SU-DHL-6 (cell line): ENCODE measurements around the gene ERBB4.

ENCODE experiments used
- H2AFZ ChIP-seq: fragments of 200-600 bp; sonication (generic); 2 replicates; pipeline ENCODE4 v1.6.1; 2014; ENCODE audit warnings: low read depth, mild to moderate bottlenecking, moderate library complexity, mixed read lengths, antibody characterized with exemption, low read length; ENCODE audit not compliant: severe bottlenecking
- H3F3A ChIP-seq: fragments of 200-600 bp; shearing (Covaris generic); 2 replicates; pipeline ENCODE4 v1.6.0; 2016; ENCODE audit warnings: antibody characterized with exemption, mild to moderate bottlenecking; ENCODE audit not compliant: insufficient read depth
- H3K27ac ChIP-seq: fragments of 200-600 bp; sonication (generic); 2 replicates; pipeline ENCODE4 v1.5.1; 2016; ENCODE audit warnings: low read depth, mild to moderate bottlenecking, low read length, moderate library complexity, mixed read lengths
- H3K27me3 ChIP-seq: fragments of 200-600 bp; sonication (generic), shearing (Covaris generic); 2 replicates; pipeline ENCODE4 v1.6.0; 2014; ENCODE audit warnings: mild to moderate bottlenecking, low read length
- H3K36me3 ChIP-seq: fragments of 200-600 bp; sonication (generic); 2 replicates; pipeline ENCODE4 v1.6.1; 2014; ENCODE audit warnings: mild to moderate bottlenecking, low read length, mixed read lengths
- H3K4me2 ChIP-seq: fragments of 300-600, 200-600 bp; shearing (Covaris generic), sonication (generic); 2 replicates; pipeline ENCODE4 v1.6.0; 2014; ENCODE audit warnings: low read length, low read depth, mild to moderate bottlenecking; ENCODE audit not compliant: poor library complexity, severe bottlenecking
- H3K4me3 ChIP-seq: fragments of 200-600 bp; sonication (generic); 2 replicates; pipeline ENCODE4 v1.5.1; 2014; ENCODE audit warnings: antibody characterized with exemption, low read length, mild to moderate bottlenecking, mixed read lengths; ENCODE audit not compliant: insufficient read depth, poor library complexity, severe bottlenecking
- H3K79me2 ChIP-seq: fragments of 200-600 bp; sonication (generic); 2 replicates; pipeline ENCODE4 v1.6.1; 2014; ENCODE audit warnings: mild to moderate bottlenecking, low read length, moderate library complexity; ENCODE audit not compliant: insufficient read depth
- H3K9ac ChIP-seq: fragments of 200-600 bp; sonication (generic); 2 replicates; pipeline ENCODE4 v1.7.0; 2014; ENCODE audit warnings: mild to moderate bottlenecking, low read length
- H3K9me2 ChIP-seq: fragments of 200-600 bp; sonication (generic); replicated peaks from 2 replicates; pipeline ENCODE4 v1.6.1; 2014; ENCODE audit warnings: low read length; ENCODE audit not compliant: insufficient read depth
- H3K9me3 ChIP-seq: fragments of 200-600 bp; sonication (generic); 2 replicates; pipeline ENCODE4 v1.6.1; 2014; ENCODE audit warnings: low read length, mixed read lengths; ENCODE audit not compliant: insufficient read depth
- H4K20me1 ChIP-seq: fragments of 200-600 bp; sonication (generic); 2 replicates; pipeline ENCODE4 v1.6.1; 2014; ENCODE audit warnings: low read depth, mild to moderate bottlenecking, antibody characterized with exemption, low read length, moderate library complexity, mixed read lengths
- CTCF ChIP-seq: fragments of 200-600 bp; sonication (generic); IDR thresholded peaks from one replicate; pipeline ENCODE4 v1.5.1; 2017; ENCODE audit warnings: antibody characterized with exemption, mild to moderate bottlenecking, low read length, moderate library complexity; ENCODE audit not compliant: insufficient read depth, poor library complexity, severe bottlenecking
- EZH2phosphoT487 ChIP-seq: fragments of 200-600 bp; sonication (generic), shearing (Covaris generic); conservative IDR thresholded peaks from 2 replicates; pipeline ENCODE4 v1.6.1; 2018; ENCODE audit warnings: mild to moderate bottlenecking, antibody characterized with exemption, low read length, moderate library complexity, mixed read lengths

ERBB4 gene

GRCh38 chr2:212024040-212024439 is 514.6 kb downstream of the ERBB4 start:
- H3K9ac ChIP-seq = no peak overlapping the region
- no peaks in the 10 kb centered on the region for H3K9me2 ChIP-seq
- no peak overlapping the region for H3K4me3 ChIP-seq
- H3K27ac ChIP-seq = no peak overlapping the region
- no peak overlapping the region for H3K4me2 ChIP-seq
- no peak for TF ChIP-seq EZH2phosphoT487
- no peak for TF ChIP-seq CTCF
- H3K36me3 ChIP-seq = no peaks in the 10 kb centered on the region
- H3K27me3 ChIP-seq = no peaks in the 10 kb centered on the region
- no peaks in the 10 kb centered on the region for H3K9me3 ChIP-seq
- no peaks in the 10 kb centered on the region for H4K20me1 ChIP-seq
- no peaks in the 10 kb centered on the region for H3K79me2 ChIP-seq
- no peaks in the 10 kb centered on the region for H3F3A ChIP-seq
- no peak overlapping the region for H2AFZ ChIP-seq

GRCh38 chr2:212022966-212023365 is 515.6 kb downstream of the ERBB4 start:
- TF ChIP-seq EZH2phosphoT487 (no peak), CTCF (no peak)
- Histone ChIP-seq H3K27ac (no peak overlapping the region), H4K20me1 (no peaks in the 10 kb centered on the region), H3K79me2 (no peaks in the 10 kb centered on the region), H3K36me3 (no peaks in the 10 kb centered on the region), H3K4me3 (no peak overlapping the region), H2AFZ (no peak overlapping the region), H3K4me2 (no peak overlapping the region), H3K9ac (no peak overlapping the region), H3K27me3 (no peaks in the 10 kb centered on the region), H3K9me2 (no peaks in the 10 kb centered on the region), H3K9me3 (no peaks in the 10 kb centered on the region), H3F3A (no peaks in the 10 kb centered on the region)

- Histone ChIP-seq H2AFZ (no peak overlapping the region), H3K27me3 (no peaks in the 10 kb centered on the region), H3K4me3 (no peak overlapping the region), H3K9me2 (no peaks in the 10 kb centered on the region), H3K27ac (no peak overlapping the region), H3K36me3 (no peaks in the 10 kb centered on the region), H3K4me2 (no peak overlapping the region), H3K9ac (no peak overlapping the region), H3K9me3 (no peaks in the 10 kb centered on the region), H3F3A (no peaks in the 10 kb centered on the region), H4K20me1 (no peaks in the 10 kb centered on the region), H3K79me2 (no peaks in the 10 kb centered on the region)
- TF ChIP-seq CTCF = no peak
- TF ChIP-seq EZH2phosphoT487 = no peak
These were observed 516.7 kb downstream of the ERBB4 start for GRCh38 chr2:212021947-212022346.
